Stomach (tissue), 4 donors: ENCODE data around the gene C12orf60.

ENCODE experiments used
- EP300 ChIP-seq: sonication (generic); formaldehyde crosslinking; IDR thresholded peaks from one replicate; pipeline ENCODE4 v1.6.1; 2017; ENCODE audit warnings: antibody characterized with exemption
- POLR2A ChIP-seq, 4 donors: fragments of 450-650 bp; IDR thresholded peaks; one replicate each; pipeline ENCODE4 v1.6.1; 2016; ENCODE audit warnings: antibody characterized with exemption in 4 of 4, control low read depth in 2 of 4, mild to moderate bottlenecking in 1 of 4, moderate library complexity in 1 of 4
- POLR2AphosphoS5 ChIP-seq, 3 donors: sonication (generic); formaldehyde crosslinking; IDR thresholded peaks; one replicate each; pipeline ENCODE4 v1.6.1; 2016; ENCODE audit warnings: antibody characterized with exemption in 3 of 3
- TF ChIP-seq, protein P1 (sequence below), 7 experiments: fragments of 450-650 bp in 4 of 7; fragments of 200-600 bp in 3 of 7; sonication (generic) in 3 of 7; IDR thresholded peaks; one replicate each; pipeline ENCODE4 v1.5.1; 2016 to 2019; ENCODE audit warnings: antibody characterized with exemption in 7 of 7, control low read depth in 2 of 7, mild to moderate bottlenecking in 1 of 7

DNA sequence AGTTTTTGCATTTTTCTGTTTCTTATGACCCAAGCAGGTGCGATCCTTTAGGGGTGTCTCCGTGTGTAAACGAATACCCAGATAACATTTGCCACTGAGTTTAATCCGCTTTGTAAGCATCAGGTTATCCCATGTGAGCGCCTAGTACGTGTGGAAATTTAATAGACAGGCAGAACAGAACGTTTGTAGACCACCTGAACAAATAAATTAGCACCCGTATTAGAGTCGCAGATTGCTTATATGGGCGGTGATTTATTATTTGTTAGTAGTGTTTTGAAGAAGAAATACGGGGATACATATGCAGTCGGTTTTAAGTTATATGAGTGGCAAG lies 325 bp downstream of the C12orf60 start:
- TF ChIP-seq, protein P1, sequence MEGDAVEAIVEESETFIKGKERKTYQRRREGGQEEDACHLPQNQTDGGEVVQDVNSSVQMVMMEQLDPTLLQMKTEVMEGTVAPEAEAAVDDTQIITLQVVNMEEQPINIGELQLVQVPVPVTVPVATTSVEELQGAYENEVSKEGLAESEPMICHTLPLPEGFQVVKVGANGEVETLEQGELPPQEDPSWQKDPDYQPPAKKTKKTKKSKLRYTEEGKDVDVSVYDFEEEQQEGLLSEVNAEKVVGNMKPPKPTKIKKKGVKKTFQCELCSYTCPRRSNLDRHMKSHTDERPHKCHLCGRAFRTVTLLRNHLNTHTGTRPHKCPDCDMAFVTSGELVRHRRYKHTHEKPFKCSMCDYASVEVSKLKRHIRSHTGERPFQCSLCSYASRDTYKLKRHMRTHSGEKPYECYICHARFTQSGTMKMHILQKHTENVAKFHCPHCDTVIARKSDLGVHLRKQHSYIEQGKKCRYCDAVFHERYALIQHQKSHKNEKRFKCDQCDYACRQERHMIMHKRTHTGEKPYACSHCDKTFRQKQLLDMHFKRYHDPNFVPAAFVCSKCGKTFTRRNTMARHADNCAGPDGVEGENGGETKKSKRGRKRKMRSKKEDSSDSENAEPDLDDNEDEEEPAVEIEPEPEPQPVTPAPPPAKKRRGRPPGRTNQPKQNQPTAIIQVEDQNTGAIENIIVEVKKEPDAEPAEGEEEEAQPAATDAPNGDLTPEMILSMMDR (IDR thresholded peaks at IDR 0.05), result no peak
- TF ChIP-seq EP300 (no peak), POLR2A (IDR thresholded peaks at IDR 0.05) (no peak), POLR2AphosphoS5 (IDR thresholded peaks at IDR 0.05) (no peak)
